Caki2 (cell line): ENCODE data around the gene GPX6. TPM values are rescaled to one million over a fixed set of nuclear protein-coding genes. Genes with fewer than 3 reads are reported as not detected.
A peak's percentile ranks its signal among the peaks of the same experiment; 100 is the strongest.
"Not testable (repeated sequence)": the region's sequence is repeated elsewhere in the genome, so short reads cannot be mapped to it uniquely, and the experiment has no call there.

ENCODE experiments used
- DNase-seq: peaks from one replicate; pipeline ENCODE4 v3.0.0-alpha.2; 2015; ENCODE audit warnings: low read depth
- in situ Hi-C: cut with HindIII; loops from 2 replicates; pipeline ENCODE4 v1.10.0; 2016; ENCODE audit warnings: low sequenced_read_pairs, low pct_unique_long_range_greater_than_20kb, mixed read lengths
- total RNA-seq: library from RNA; depleted of rRNA; stranded (reverse); fragments of >200 nt; shearing (Covaris generic); gene quantifications from 2 replicates; pipeline ENCODE4 v1.2.3, GENCODE V29; 2014; ENCODE audit warnings: low replicate concordance

GPX6 gene
- total RNA-seq, 1 experiment from 2014 or later: not detected

GRCh38 chr6:28490205-28490890 is 25.2 kb downstream of the GPX6 start:
- in situ Hi-C loops: no loop called here

GRCh38 chr6:28489366-28490204 is 26.0 kb downstream of the GPX6 start:
- in situ Hi-C loops: no loop called here
- DNase-seq: peak; percentile 87

More at GRCh38 chr6:28490205-28490890, 25.2 kb downstream of the GPX6 start:
- DNase-seq: no peak

- in situ Hi-C loops: no loop called here
Observed at GRCh38 chr6:28488916-28489365, 26.7 kb downstream of the GPX6 start.

GRCh38 chr6:28486988-28487742 is 28.4 kb downstream of the GPX6 start:
- DNase-seq: no peak
- in situ Hi-C loops: no loop called here

More at GRCh38 chr6:28488916-28489365, 26.7 kb downstream of the GPX6 start:
- DNase-seq: peak; percentile 68

GRCh38 chr6:28486533-28486932 is 29.1 kb downstream of the GPX6 start:
- no peak for DNase-seq
- in situ Hi-C loops: no loop called here

- DNase-seq: no peak
- in situ Hi-C loops: no loop called here
Observed at GRCh38 chr6:28485482-28485881, 30.1 kb downstream of the GPX6 start.

GRCh38 chr6:28480253-28480932 is 35.2 kb downstream of the GPX6 start:
- DNase-seq: peak; percentile 48
- in situ Hi-C loops: no loop called here

GRCh38 chr6:28478518-28478917 is 37.1 kb downstream of the GPX6 start:
- in situ Hi-C loops: no loop called here
- no peak for DNase-seq

- in situ Hi-C loops: no loop called here
Observed at GRCh38 chr6:28474441-28475219, 41.0 kb downstream of the GPX6 start.

GRCh38 chr6:28469153-28469745 is 46.3 kb downstream of the GPX6 start:
- in situ Hi-C loops, DNase-seq: not testable (repeated sequence)

More at GRCh38 chr6:28474441-28475219, 41.0 kb downstream of the GPX6 start:
- DNase-seq: peak; percentile 81

GRCh38 chr6:28468056-28468455 is 47.5 kb downstream of the GPX6 start:
- DNase-seq: no peak

GRCh38 chr6:28462401-28462800 is 53.2 kb downstream of the GPX6 start:
- in situ Hi-C loops: no loop called here
- DNase-seq: no peak

More at GRCh38 chr6:28468056-28468455, 47.5 kb downstream of the GPX6 start:
- in situ Hi-C loops: no loop called here

GRCh38 chr6:28458568-28458967 is 57.0 kb downstream of the GPX6 start:
- in situ Hi-C loops: no loop called here
- no peak for DNase-seq
